Measurements from ENCODE around the gene FFAR1. TPM values are rescaled to one million over a fixed set of nuclear protein-coding genes. Genes with fewer than 3 reads are reported as not detected.

FFAR1 gene
- total and polyA plus RNA-seq, 11 donors = not detected

GRCh38 chr19:35341006-35341405, 6.7 kb upstream of the FFAR1 start:
- H3K4me3 ChIP-seq = no peak overlapping the region
- intact Hi-C loops (cut with DNase I) = no loop called here
- H3K36me3 ChIP-seq = no peaks in the 10 kb centered on the region
- TF ChIP-seq POLR2A (IDR thresholded peaks at IDR 0.05) = no peak
- no peak for TF ChIP-seq CTCF (IDR thresholded peaks at IDR 0.05)
- 84 to 89% (median 86%) methylated on average over 16 of the region's 16 CpGs for WGBS, 4 donors
- no peaks in the 10 kb centered on the region for H3K9me3 ChIP-seq
- peaks cover 0 to 5% (median 0%) of the 10 kb centered on the region in 9 donors for H3K27me3 ChIP-seq
- H3K27ac ChIP-seq = no peak overlapping the region
- ATAC-seq = no peak
- peaks cover 0 to 2% (median 0%) of the 10 kb centered on the region in 12 donors for H3K4me1 ChIP-seq
- DNase-seq = no peak

- DNase-seq (no peak), ATAC-seq (no peak)
- 76 to 89% (median 81%) methylated on average over 14 of the region's 14 CpGs for WGBS, 4 donors
- Histone ChIP-seq H3K27ac (no peak overlapping the region), H3K36me3 (no peaks in the 10 kb centered on the region), H3K4me3 (no peak overlapping the region), H3K27me3 (peaks cover 0 to 5% (median 0%) of the 10 kb centered on the region in 9 donors), H3K4me1 (peaks cover 0 to 9% (median 0%) of the 10 kb centered on the region in 12 donors), H3K9me3 (no peaks in the 10 kb centered on the region)
- intact Hi-C loops (cut with DNase I) = no loop called here
- no peak for TF ChIP-seq POLR2A (IDR thresholded peaks at IDR 0.05)
- TF ChIP-seq CTCF (IDR thresholded peaks at IDR 0.05) = no peak
These were observed 6.0 kb upstream of the FFAR1 start for GRCh38 chr19:35341565-35342225.

GRCh38 chr19:35342430-35342829, 5.3 kb upstream of the FFAR1 start:
- Histone ChIP-seq H3K4me3 (no peak overlapping the region), H3K9me3 (no peaks in the 10 kb centered on the region), H3K27ac (no peak overlapping the region), H3K36me3 (no peaks in the 10 kb centered on the region), H3K4me1 (peaks cover 0 to 16% (median 0%) of the 10 kb centered on the region in 12 donors), H3K27me3 (peaks cover 0 to 5% (median 0%) of the 10 kb centered on the region in 9 donors)
- TF ChIP-seq POLR2A (IDR thresholded peaks at IDR 0.05) (no peak), CTCF (IDR thresholded peaks at IDR 0.05) (no peak)
- WGBS, 4 donors = 49 to 66% (median 52%) methylated on average over 5 of the region's 5 CpGs
- DNase-seq (no peak), ATAC-seq (no peak)
- intact Hi-C loops (cut with DNase I) = no loop called here

- Histone ChIP-seq H3K4me1 (peaks cover 0 to 26% (median 0%) of the 10 kb centered on the region in 12 donors), H3K36me3 (no peaks in the 10 kb centered on the region), H3K27me3 (peaks cover 0 to 9% (median 0%) of the 10 kb centered on the region in 9 donors), H3K9me3 (no peaks in the 10 kb centered on the region), H3K27ac (no peak overlapping the region), H3K4me3 (no peak overlapping the region)
- ATAC-seq = no peak
- TF ChIP-seq CTCF (IDR thresholded peaks at IDR 0.05) (no peak), POLR2A (IDR thresholded peaks at IDR 0.05) (no peak)
- 76 to 85% (median 83%) methylated on average over 13 to 17 of the region's 17 CpGs for WGBS, 4 donors
- intact Hi-C loops (cut with DNase I) = no loop called here
- DNase-seq = peak in 1 of 5 donors; percentile 33
These were observed 3.1 kb upstream of the FFAR1 start for GRCh38 chr19:35344511-35345031.
